Ramos (cell line): ENCODE data around the gene SLC24A3.

Experiments used
- in situ Hi-C: fragments of 300-500 bp; cut with MboI; formaldehyde crosslinking; loops from one replicate; pipeline ENCODE4 v1.14.3; 2022; ENCODE audit warnings: low sequenced_read_pairs; ENCODE audit not compliant: unreplicated experiment

SLC24A3 gene

GRCh38 chr20:19375395-19375794 is 163.0 kb downstream of the SLC24A3 start:
- in situ Hi-C loops: no loop called here

GRCh38 chr20:19375801-19376200 is 163.4 kb downstream of the SLC24A3 start:
- in situ Hi-C loops: no loop called here

- in situ Hi-C loops: no loop called here
These were observed 164.2 kb downstream of the SLC24A3 start for GRCh38 chr20:19376451-19377229.

GRCh38 chr20:19378058-19378457 is 165.6 kb downstream of the SLC24A3 start:
- in situ Hi-C loops: no loop called here

- in situ Hi-C loops: no loop called here
These were observed 167.8 kb downstream of the SLC24A3 start for GRCh38 chr20:19380211-19380610.

- in situ Hi-C loops: no loop called here
These were observed 169.5 kb downstream of the SLC24A3 start for GRCh38 chr20:19381947-19382346.

- in situ Hi-C loops: no loop called here
These were observed 170.2 kb downstream of the SLC24A3 start for GRCh38 chr20:19382386-19383340.

GRCh38 chr20:19384940-19385339 is 172.5 kb downstream of the SLC24A3 start:
- in situ Hi-C loops: no loop called here

GRCh38 chr20:19387251-19387650 is 174.8 kb downstream of the SLC24A3 start:
- in situ Hi-C loops: no loop called here

GRCh38 chr20:19392344-19393130 is 180.1 kb downstream of the SLC24A3 start:
- in situ Hi-C loops: no loop called here

- in situ Hi-C loops: no loop called here
These were observed 184.1 kb downstream of the SLC24A3 start for GRCh38 chr20:19396460-19397081.

- in situ Hi-C loops: no loop called here
These were observed 184.8 kb downstream of the SLC24A3 start for GRCh38 chr20:19397226-19397625.

- in situ Hi-C loops: no loop called here
These were observed 185.2 kb downstream of the SLC24A3 start for GRCh38 chr20:19397666-19398065.

- in situ Hi-C loops: no loop called here
These were observed 188.7 kb downstream of the SLC24A3 start for GRCh38 chr20:19401096-19401495.

- in situ Hi-C loops: no loop called here
These were observed 191.1 kb downstream of the SLC24A3 start for GRCh38 chr20:19403549-19403948.

- in situ Hi-C loops: no loop called here
These were observed 192.4 kb downstream of the SLC24A3 start for GRCh38 chr20:19404826-19405225.

- in situ Hi-C loops: no loop called here
These were observed 193.5 kb downstream of the SLC24A3 start for GRCh38 chr20:19405958-19406357.

GRCh38 chr20:19406381-19406780 is 193.9 kb downstream of the SLC24A3 start:
- in situ Hi-C loops: no loop called here

GRCh38 chr20:19407196-19407595 is 194.8 kb downstream of the SLC24A3 start:
- in situ Hi-C loops: no loop called here

GRCh38 chr20:19407736-19408135 is 195.3 kb downstream of the SLC24A3 start:
- in situ Hi-C loops: no loop called here
